A673 (cell line): ENCODE measurements around the gene ZWILCH. TPM values are rescaled to one million over a fixed set of nuclear protein-coding genes. Genes with fewer than 3 reads are reported as not detected.

Experiments used
- BruUV-seq: library from RNA; stranded (reverse); fragments of 400-500 nt; replicated peaks from 2 replicates; lab custom pipeline; 2021; lab: Mats Ljungman, UMichigan
- CTCF ChIA-PET: fragments of 300-600 bp; sonication (Branson Sonifier 250); formaldehyde crosslinking; loops from one replicate; lab custom pipeline; 2022; ENCODE audit warnings: antibody characterized with exemption; lab: Charles Lee
- POLR2A ChIA-PET: fragments of 300-600 bp; sonication (Branson Sonifier 250); formaldehyde crosslinking; loops from one replicate; lab custom pipeline; 2022; ENCODE audit warnings: antibody characterized with exemption; ENCODE audit not compliant: low non-redundant PET; lab: Charles Lee
- DNase-seq: peaks from one replicate; pipeline ENCODE4 v3.0.0-alpha.2; 2015; ENCODE audit warnings: low spot score
- H3K27ac ChIP-seq: fragments of 200-600 bp; sonication (generic); 2 replicates; pipeline ENCODE4 v1.5.1; 2016; ENCODE audit warnings: mixed run types, low read depth, mild to moderate bottlenecking, mixed read lengths, antibody characterized with exemption, low read length; ENCODE audit not compliant: poor library complexity, severe bottlenecking
- H3K27me3 ChIP-seq: fragments of 200-600 bp; sonication (generic); replicated peaks from 2 replicates; pipeline ENCODE4 v1.6.1; 2017; ENCODE audit warnings: mixed run types, low read depth, mild to moderate bottlenecking, mixed read lengths, antibody characterized with exemption, low read length; ENCODE audit not compliant: insufficient read depth, poor library complexity
- H3K36me3 ChIP-seq: fragments of 200-600 bp; sonication (generic); 2 replicates; pipeline ENCODE4 v1.6.1; 2016; ENCODE audit warnings: mixed run types, mild to moderate bottlenecking, mixed read lengths, antibody characterized with exemption, low read length; ENCODE audit not compliant: insufficient read depth, poor library complexity, severe bottlenecking
- H3K4me1 ChIP-seq: fragments of 200-600 bp; sonication (generic); 2 replicates; pipeline ENCODE4 v1.6.1; 2017; ENCODE audit warnings: mixed run types, mild to moderate bottlenecking, mixed read lengths, antibody characterized with exemption, low read length; ENCODE audit not compliant: insufficient read depth, poor library complexity, severe bottlenecking
- H3K4me3 ChIP-seq: fragments of 200-600 bp; sonication (generic); 2 replicates; pipeline ENCODE4 v1.5.1; 2016; ENCODE audit warnings: low read depth, mixed run types, mild to moderate bottlenecking, mixed read lengths, low read length; ENCODE audit not compliant: poor library complexity, severe bottlenecking
- H3K9me3 ChIP-seq: fragments of 200-600 bp; sonication (generic); 2 replicates; pipeline ENCODE4 v1.6.1; 2016; ENCODE audit warnings: mixed run types, low read depth, mild to moderate bottlenecking, mixed read lengths, antibody characterized with exemption, low read length; ENCODE audit not compliant: poor library complexity, severe bottlenecking
- EZH2 ChIP-seq: fragments of 200-600 bp; sonication (generic); IDR thresholded peaks from 2 replicates; pipeline ENCODE4 v1.6.1; 2017; ENCODE audit warnings: borderline replicate concordance, low read depth, mild to moderate bottlenecking, mixed read lengths, antibody characterized with exemption, low read length; ENCODE audit not compliant: poor library complexity, severe bottlenecking
- intact Hi-C: fragments of 100-400 bp; cut with micrococcal nuclease; formaldehyde crosslinking; loops from one replicate; pipeline ENCODE4 v1.10.0; 2022; ENCODE audit not compliant: unreplicated experiment
- total RNA-seq: library from RNA; stranded (reverse); gene quantifications from 2 replicates; pipeline ENCODE4 v1.2.3, GENCODE V29; 2021
- TF ChIP-seq, protein P1 (sequence below): fragments of 300-800, 200-600 bp; sonication (generic); conservative IDR thresholded peaks from 2 replicates; pipeline ENCODE4 v1.5.1; 2017; ENCODE audit warnings: low read depth, mild to moderate bottlenecking, antibody characterized with exemption, low read length, moderate library complexity, mixed read lengths

The ZWILCH gene
- total RNA-seq, 1 experiment from 2014 or later = 36.3 TPM

DNA sequence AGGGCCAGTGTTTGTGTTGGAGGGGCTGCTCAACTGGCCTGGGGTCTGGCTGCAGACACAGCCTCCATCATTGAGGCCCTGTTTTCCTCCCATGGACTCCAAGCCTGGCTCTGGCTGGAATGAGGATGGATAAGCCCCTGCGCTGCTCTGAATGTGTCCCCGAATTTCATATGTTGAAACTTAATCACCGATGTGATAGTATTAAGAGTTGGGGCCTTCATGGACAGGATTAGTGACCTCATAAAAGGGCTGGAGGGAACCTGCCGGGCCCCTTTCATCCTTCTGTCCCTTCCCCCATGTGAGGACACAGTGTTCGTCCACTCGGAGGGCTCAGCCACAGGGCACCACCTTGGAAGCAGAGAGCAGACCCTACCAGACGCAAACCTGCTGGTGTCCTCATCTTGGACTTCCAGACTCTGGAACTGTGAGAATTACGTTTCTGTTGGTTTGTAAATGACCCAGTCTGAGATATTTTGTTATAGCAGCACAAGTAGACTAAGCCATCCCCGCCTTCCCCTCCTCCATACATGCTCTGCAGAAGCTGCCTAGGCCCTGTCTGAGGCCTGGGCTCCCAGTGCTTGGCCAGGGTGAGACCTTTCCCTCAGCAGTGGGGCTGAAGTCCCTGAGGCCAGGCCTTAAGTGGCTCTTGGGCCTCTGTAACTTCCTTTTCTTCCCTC lies 64.5 kb downstream of the ZWILCH start:
- Histone ChIP-seq H3K4me3 (no peak overlapping the region), H3K36me3 (no peaks in the 10 kb centered on the region), H3K27me3 (no peaks in the 10 kb centered on the region), H3K9me3 (no peaks in the 10 kb centered on the region), H3K27ac (no peak overlapping the region), H3K4me1 (no peaks in the 10 kb centered on the region)
- TF ChIP-seq EZH2 = no peak
- TF ChIP-seq, protein P1, sequence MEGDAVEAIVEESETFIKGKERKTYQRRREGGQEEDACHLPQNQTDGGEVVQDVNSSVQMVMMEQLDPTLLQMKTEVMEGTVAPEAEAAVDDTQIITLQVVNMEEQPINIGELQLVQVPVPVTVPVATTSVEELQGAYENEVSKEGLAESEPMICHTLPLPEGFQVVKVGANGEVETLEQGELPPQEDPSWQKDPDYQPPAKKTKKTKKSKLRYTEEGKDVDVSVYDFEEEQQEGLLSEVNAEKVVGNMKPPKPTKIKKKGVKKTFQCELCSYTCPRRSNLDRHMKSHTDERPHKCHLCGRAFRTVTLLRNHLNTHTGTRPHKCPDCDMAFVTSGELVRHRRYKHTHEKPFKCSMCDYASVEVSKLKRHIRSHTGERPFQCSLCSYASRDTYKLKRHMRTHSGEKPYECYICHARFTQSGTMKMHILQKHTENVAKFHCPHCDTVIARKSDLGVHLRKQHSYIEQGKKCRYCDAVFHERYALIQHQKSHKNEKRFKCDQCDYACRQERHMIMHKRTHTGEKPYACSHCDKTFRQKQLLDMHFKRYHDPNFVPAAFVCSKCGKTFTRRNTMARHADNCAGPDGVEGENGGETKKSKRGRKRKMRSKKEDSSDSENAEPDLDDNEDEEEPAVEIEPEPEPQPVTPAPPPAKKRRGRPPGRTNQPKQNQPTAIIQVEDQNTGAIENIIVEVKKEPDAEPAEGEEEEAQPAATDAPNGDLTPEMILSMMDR = no peak
- intact Hi-C loops = no loop called here
- CTCF ChIA-PET = no interaction called here
- POLR2A ChIA-PET = no interaction called here
- DNase-seq = no peak
- BruUV-seq = no TSS peak

DNA sequence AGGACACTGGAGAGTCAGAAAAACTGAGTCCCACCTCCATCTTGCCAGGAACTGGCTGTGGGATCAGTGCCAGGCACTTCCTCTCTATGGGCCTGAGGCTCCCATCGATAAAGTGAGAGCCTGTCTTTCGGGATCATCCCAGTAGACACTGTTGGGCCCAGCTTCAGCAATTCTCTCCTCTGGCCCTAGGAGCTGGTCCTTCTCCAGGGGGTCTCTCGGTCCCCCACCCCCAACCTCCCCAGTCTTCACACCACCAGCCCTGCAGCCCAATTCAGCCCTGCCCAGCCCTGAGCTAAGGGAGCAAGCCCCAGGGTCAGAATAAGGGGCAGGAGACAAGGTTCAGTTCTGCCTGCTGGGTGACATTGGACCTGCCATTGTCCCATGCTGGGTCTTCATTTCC lies 65.2 kb downstream of the ZWILCH start:
- ChIA-PET POLR2A (no interaction called here), CTCF (no interaction called here)
- H3K9me3 ChIP-seq = no peaks in the 10 kb centered on the region
- intact Hi-C loops = no loop called here
- H3K27me3 ChIP-seq = no peaks in the 10 kb centered on the region
- no peaks in the 10 kb centered on the region for H3K36me3 ChIP-seq
- H3K4me1 ChIP-seq = no peaks in the 10 kb centered on the region
- no peak overlapping the region for H3K4me3 ChIP-seq
- no peak overlapping the region for H3K27ac ChIP-seq
- DNase-seq = no peak
- BruUV-seq = no TSS peak
- TF ChIP-seq, protein P1 = no peak
- TF ChIP-seq EZH2 = no peak

DNA sequence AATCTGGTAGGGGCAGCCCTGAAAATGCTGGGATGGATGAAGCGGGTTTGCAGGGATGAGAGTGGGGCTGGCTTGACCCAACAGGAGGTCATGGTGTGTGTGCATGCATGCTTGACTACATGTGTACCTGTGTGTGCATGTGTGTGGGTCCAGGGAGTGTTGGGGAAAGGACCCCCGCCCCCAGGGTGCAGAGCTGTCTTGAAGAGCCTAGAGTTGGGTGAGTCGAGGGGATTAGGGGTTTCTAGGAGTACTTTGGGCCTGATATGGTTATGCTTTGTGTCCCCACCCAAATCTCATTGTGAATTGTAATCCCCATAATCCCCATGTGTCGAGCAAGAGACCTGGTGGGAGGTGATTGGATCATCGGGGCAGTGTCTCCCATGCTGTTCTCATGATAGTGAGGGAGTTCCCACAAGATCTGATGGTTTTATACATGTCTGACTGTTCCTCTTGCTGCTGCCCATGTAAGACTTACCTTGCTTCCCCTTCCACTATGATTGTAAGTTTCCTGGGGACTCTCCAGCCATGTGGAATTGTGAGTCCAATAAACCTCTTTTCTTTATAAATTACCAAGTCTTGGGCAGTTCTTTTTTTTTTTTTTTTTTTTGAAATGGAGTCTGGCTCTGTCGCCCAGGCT lies 65.8 kb downstream of the ZWILCH start:
- Histone ChIP-seq H3K27me3 (no peaks in the 10 kb centered on the region), H3K27ac (no peak overlapping the region), H3K36me3 (no peaks in the 10 kb centered on the region), H3K4me1 (no peaks in the 10 kb centered on the region), H3K4me3 (no peak overlapping the region), H3K9me3 (no peaks in the 10 kb centered on the region)
- CTCF ChIA-PET = no interaction called here
- POLR2A ChIA-PET = interaction anchor here (0.5 to 0.6 kb wide), 2 partner anchors 66 to 229 kb away, joined by 3 to 4 read pairs; partner anchors contain the start of gene ZWILCH
- no peak for DNase-seq
- intact Hi-C loops = no loop called here
- BruUV-seq = no TSS peak
- TF ChIP-seq, protein P1 = no peak
